ENCODE results near the gene MEIOB.

MEIOB gene

DNA sequence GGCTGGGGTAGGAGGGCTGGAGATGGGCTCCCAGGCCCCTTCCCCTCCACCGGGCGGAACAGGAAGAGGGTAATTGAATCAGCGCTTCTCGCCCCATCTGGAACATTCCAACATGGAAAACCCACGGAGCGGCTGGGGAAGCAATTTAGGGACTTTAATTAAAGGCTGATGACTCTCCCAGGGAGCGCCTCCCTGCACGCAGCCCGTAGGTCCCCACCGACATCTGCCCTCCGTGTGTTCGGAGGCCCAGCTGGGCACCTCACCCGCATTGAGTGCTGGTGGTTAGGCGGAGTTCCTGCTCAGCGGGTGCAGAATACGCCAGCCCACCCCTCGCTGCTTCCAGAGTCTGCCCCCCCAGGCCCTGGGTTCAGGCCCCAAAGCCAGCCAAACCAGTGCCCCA is 36.2 kb upstream of the MEIOB start:
- TF ChIP-seq ZNF384 (IDR thresholded peaks at IDR 0.05) (no peak), L3MBTL2 (conservative IDR thresholded peaks at IDR 0.05) (no peak), FOXM1 (IDR thresholded peaks at IDR 0.05; ENCODE audit: borderline replicate concordance) (no peak), CTBP1 (IDR thresholded peaks at IDR 0.05; ENCODE audit: borderline replicate concordance) (no peak), LEF1 (IDR thresholded peaks at IDR 0.05; ENCODE audit: borderline replicate concordance) (no peak), NFRKB (IDR thresholded peaks at IDR 0.05) (no peak), FOXA1 (IDR thresholded peaks at IDR 0.05) (no peak), TARDBP (IDR thresholded peaks at IDR 0.05) (no peak), SUZ12 (IDR thresholded peaks at IDR 0.05) (no peak), HDGF (IDR thresholded peaks at IDR 0.05; ENCODE audit: borderline replicate concordance) (no peak), FOXK2 (IDR thresholded peaks at IDR 0.05) (no peak), BHLHE40 (IDR thresholded peaks at IDR 0.05; ENCODE audit: borderline replicate concordance) (no peak)
- TF ChIP-seq, protein P1, sequence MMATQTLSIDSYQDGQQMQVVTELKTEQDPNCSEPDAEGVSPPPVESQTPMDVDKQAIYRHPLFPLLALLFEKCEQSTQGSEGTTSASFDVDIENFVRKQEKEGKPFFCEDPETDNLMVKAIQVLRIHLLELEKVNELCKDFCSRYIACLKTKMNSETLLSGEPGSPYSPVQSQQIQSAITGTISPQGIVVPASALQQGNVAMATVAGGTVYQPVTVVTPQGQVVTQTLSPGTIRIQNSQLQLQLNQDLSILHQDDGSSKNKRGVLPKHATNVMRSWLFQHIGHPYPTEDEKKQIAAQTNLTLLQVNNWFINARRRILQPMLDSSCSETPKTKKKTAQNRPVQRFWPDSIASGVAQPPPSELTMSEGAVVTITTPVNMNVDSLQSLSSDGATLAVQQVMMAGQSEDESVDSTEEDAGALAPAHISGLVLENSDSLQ (IDR thresholded peaks at IDR 0.05), result no peak
- POLR2A ChIA-PET, result interaction anchor here (1.0 kb wide), 1 partner anchor 57 kb away, joined by 3 read pairs; the partner anchor contains the start of gene RPS2
- CTCF ChIA-PET, result interaction anchor here (1.0 kb wide), 1 partner anchor 21 kb away, joined by 3 read pairs; no protein-coding TSS in a partner anchor
- no peak for DNase-seq (ENCODE audit: extremely low spot score)

DNA sequence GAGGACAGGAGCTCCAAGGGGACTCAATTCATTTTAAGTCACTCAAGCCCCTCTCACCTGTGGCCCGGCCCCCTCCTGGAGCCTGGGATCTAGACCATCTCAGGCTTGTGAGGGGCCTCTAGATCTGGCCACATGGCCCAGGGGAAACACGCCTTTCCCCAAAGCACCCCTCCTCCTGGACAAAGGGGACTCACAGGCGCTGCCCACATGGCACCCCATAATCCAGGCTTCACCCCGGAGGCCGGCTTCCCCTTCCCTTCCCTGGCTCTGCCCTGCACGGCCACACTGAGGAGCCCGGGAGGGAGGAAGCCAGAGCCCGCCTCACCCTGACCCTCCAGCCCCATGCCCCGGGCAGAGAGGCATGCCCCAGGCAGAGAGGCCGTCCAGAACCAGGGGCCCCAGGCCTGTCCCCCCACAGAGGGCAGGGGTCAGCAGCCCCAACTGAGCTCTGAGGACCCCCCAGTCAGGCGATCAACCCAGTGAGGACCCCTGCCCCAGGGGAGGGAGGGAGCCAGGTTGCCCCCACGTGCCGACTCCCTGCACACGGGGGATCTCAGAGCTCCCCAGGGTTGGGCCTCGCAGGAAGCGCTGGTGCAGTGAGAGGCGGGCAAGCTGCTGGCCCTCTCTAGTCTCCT is 35.4 kb upstream of the MEIOB start:
- CTCF ChIA-PET, result no interaction called here
- DNase-seq (ENCODE audit: extremely low spot score), result no peak
- TF ChIP-seq LEF1 (IDR thresholded peaks at IDR 0.05; ENCODE audit: borderline replicate concordance) (no peak), ELF4 (IDR thresholded peaks at IDR 0.05) (no peak), ZNF384 (IDR thresholded peaks at IDR 0.05) (no peak), CTBP1 (IDR thresholded peaks at IDR 0.05; ENCODE audit: borderline replicate concordance) (no peak), FOXM1 (IDR thresholded peaks at IDR 0.05; ENCODE audit: borderline replicate concordance) (no peak), TARDBP (IDR thresholded peaks at IDR 0.05) (no peak), FOXK2 (IDR thresholded peaks at IDR 0.05) (no peak), NFRKB (IDR thresholded peaks at IDR 0.05) (no peak), L3MBTL2 (conservative IDR thresholded peaks at IDR 0.05) (no peak)
- POLR2A ChIA-PET, result no interaction called here

DNA sequence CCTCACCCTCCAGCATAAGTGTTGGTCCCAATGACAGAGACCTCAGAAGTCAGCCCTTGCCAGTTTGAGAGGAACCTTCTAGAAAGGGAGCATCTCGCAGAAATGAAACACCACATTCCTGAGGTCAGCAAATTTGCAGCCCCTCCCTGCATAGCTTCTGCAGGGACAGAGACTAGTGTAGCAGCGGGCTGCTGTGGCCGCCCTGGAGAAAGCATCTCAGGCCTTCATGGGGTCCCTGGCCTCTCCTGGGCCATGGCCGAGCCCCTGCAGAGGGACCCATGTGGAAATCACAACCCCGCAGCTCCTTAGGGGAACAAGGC is 34.8 kb upstream of the MEIOB start:
- no peak for TF ChIP-seq SP1 (IDR thresholded peaks at IDR 0.05)
- TF ChIP-seq FOXK2 (IDR thresholded peaks at IDR 0.05), result no peak
- no peak for TF ChIP-seq ARNT (IDR thresholded peaks at IDR 0.05)
- TF ChIP-seq ELF4 (IDR thresholded peaks at IDR 0.05), result no peak
- no peak for DNase-seq (ENCODE audit: extremely low spot score)
- ChIA-PET CTCF (no interaction called here), POLR2A (no interaction called here)

DNA sequence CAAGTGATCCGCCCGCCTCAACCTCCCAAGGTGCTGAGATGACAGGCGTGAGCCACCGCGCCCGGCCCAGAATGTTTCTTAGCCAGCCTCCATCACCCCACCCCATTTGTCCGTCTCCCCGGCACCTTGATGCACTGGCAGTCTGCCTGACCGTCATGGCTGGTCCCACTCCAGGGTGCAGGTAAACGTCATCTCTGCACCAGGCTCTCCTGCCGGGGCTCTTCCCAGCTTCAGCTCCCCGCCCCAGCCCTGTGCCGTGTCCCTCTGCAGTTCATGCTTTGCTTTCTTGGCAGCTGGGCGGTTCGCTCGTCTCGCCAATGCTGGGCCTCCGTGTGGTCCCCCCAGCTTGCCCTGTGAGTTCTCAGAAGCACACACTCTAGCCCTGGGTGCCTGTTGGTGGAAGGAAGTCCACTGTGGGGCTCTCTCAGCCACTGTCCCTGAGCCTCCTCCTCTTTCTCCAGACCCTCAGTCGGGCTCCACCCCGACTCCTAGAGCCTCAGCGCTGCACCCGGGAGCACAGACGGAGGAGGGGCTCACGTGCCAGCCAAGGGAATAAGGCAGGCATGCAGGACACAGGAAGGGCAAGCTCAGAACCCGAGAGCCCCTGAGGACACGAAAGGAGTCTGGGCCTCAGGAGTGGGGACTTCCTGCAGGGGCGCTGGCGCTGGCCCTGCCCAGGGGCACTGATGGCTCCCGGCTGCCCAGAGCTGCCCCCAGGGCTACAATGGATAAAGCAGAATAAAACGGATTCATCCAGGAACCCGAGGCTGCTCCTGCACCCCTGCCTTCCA is 34.3 kb upstream of the MEIOB start:
- CTCF ChIA-PET, result interaction anchor here (1.0 kb wide), 1 partner anchor 17 kb away, joined by 3 read pairs; no protein-coding TSS in a partner anchor
- POLR2A ChIA-PET, result no interaction called here
- DNase-seq (ENCODE audit: extremely low spot score), result no peak
- TF ChIP-seq CTBP1 (IDR thresholded peaks at IDR 0.05; ENCODE audit: borderline replicate concordance), result no peak
- no peak for TF ChIP-seq NFRKB (IDR thresholded peaks at IDR 0.05)

DNA sequence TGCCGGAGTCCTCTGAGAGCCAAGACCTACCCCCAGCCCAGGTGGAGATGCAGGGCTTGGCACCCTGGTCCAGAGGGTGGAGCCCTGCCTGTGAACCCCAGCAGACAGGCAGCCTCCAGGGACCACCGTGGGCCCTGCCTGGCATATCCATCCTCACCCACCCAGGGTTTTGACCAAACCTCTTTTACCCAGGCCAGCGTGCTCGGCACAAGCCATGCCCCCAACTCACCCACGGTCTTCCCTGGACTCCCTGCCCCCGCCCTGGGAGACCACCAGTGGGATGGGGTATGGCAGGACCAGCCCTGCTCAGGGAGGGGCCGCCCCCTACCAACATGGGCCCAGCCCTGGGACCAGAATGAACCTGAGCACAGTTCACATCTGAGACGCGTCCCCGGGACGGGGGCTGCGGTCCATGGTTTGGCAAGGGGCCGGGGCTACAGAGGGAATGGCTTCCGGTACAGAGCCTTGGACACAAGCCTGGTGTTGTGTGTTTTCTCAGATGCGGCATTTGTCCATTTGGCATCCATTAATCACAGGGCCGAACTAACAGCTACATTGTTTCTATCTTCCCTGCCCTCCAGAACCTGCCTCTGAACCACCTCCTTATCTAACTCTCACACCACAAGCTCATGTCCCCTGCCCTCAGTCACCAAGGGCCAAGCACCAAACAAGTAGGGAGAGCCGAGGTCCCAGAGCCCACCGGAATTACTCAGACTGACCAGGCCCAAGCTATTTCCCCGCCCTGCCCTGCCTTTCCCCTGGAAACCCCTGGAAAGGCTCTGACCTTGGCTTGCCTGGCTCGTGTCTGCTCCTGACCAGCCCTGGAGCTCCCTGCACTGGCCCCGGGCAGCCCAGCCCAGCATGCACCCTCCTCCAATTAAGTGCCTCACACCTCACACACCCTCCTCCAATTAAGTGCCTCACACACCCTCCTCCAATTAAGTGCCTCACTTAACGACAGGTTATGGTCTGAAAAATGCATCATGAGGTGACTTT is 32.2 kb upstream of the MEIOB start:
- POLR2A ChIA-PET, result interaction anchor here (1.0 kb wide), 1 partner anchor 61 kb away, joined by 3 read pairs; no protein-coding TSS in a partner anchor
- DNase-seq (ENCODE audit: extremely low spot score), result no peak
- no peak for TF ChIP-seq FOXM1 (IDR thresholded peaks at IDR 0.05; ENCODE audit: borderline replicate concordance)
- TF ChIP-seq, protein P1 (IDR thresholded peaks at IDR 0.05), result no peak
- TF ChIP-seq ZNF384 (IDR thresholded peaks at IDR 0.05), result no peak
- no peak for TF ChIP-seq NFRKB (IDR thresholded peaks at IDR 0.05)
- TF ChIP-seq SUZ12 (IDR thresholded peaks at IDR 0.05), result no peak
- no peak for TF ChIP-seq LEF1 (IDR thresholded peaks at IDR 0.05; ENCODE audit: borderline replicate concordance)
- CTCF ChIA-PET, result interaction anchor here (0.7 kb wide), 1 partner anchor 37 kb away, joined by 3 read pairs; no protein-coding TSS in a partner anchor

DNA sequence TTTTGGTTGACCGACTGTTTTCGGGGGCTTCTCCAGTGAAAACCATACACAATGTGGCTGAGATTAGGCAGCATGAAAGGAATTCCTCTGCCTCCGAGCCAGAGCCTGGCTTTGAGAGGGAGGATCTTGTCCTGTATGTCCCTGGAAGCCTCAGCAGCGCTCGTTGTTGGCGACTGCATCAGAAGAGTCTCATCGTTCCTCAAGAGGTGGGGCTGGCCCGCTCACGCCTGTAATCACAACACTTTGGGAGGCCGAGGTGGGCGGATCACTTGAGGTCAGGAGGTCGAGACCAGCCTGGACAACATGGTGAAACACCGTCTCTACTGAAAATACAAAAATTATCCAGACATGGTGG is 31.2 kb upstream of the MEIOB start:
- TF ChIP-seq FOXA1 (IDR thresholded peaks at IDR 0.05) (no peak), LEF1 (IDR thresholded peaks at IDR 0.05; ENCODE audit: borderline replicate concordance) (no peak), ZNF384 (IDR thresholded peaks at IDR 0.05) (no peak), BHLHE40 (IDR thresholded peaks at IDR 0.05; ENCODE audit: borderline replicate concordance) (no peak), TARDBP (IDR thresholded peaks at IDR 0.05) (no peak), SP1 (IDR thresholded peaks at IDR 0.05) (no peak), ARNT (IDR thresholded peaks at IDR 0.05) (no peak), NFRKB (IDR thresholded peaks at IDR 0.05) (no peak), FOXK2 (IDR thresholded peaks at IDR 0.05) (no peak), HDGF (IDR thresholded peaks at IDR 0.05; ENCODE audit: borderline replicate concordance) (no peak), ELF4 (IDR thresholded peaks at IDR 0.05) (no peak)
- TF ChIP-seq, protein P1 (IDR thresholded peaks at IDR 0.05), result no peak
- ChIA-PET POLR2A (no interaction called here), CTCF (no interaction called here)
- no peak for DNase-seq (ENCODE audit: extremely low spot score)
